Measurements from ENCODE around the gene OR4E1.
"Not testable (repeated sequence)": the region's sequence is repeated elsewhere in the genome, so short reads cannot be mapped to it uniquely, and the experiment has no call there.

Gene OR4E1

GRCh38 chr14:21634840-21635239, 38.8 kb downstream of the OR4E1 start, which contains the start of gene OR10G2:
TSS of gene OR10G2 (minus strand) at chr14:21634940. CDS start at chr14:21634842, 98 bp downstream.
- Mint-ChIP-seq H3K27ac (no peak within 1 kb of the TSS), H3K4me1 (ENCODE audit: low read depth in 2 of 2) (no peaks in the 10 kb centered on the region), H3K27me3 (peaks cover 27 to 29% of the 10 kb centered on the region in 2 donors), H3K36me3 (ENCODE audit: insufficient read depth) (no peaks in the 10 kb centered on the region), H3K9me3 (no peaks in the 10 kb centered on the region), H3K4me3 (no peak within 1 kb of the TSS)
- DNase-seq: no peak
- ATAC-seq (replicated peaks): no peak

GRCh38 chr14:21631084-21631483, 42.5 kb downstream of the OR4E1 start:
- H3K9me3 Mint-ChIP-seq: no peaks in the 10 kb centered on the region
- ATAC-seq (replicated peaks): no peak
- no peaks in the 10 kb centered on the region for H3K36me3 Mint-ChIP-seq (ENCODE audit: insufficient read depth)
- peaks cover 40 to 43% of the 10 kb centered on the region in 2 donors for H3K27me3 Mint-ChIP-seq
- no peaks in the 10 kb centered on the region for H3K4me1 Mint-ChIP-seq (ENCODE audit: low read depth in 2 of 2)
- H3K4me3 Mint-ChIP-seq: no peak overlapping the region
- H3K27ac Mint-ChIP-seq: no peak overlapping the region
- no peak for DNase-seq

GRCh38 chr14:21630503-21630902, 43.1 kb downstream of the OR4E1 start:
- not testable (repeated sequence) for H3K9me3 Mint-ChIP-seq; H3K4me1 Mint-ChIP-seq (ENCODE audit: low read depth in 2 of 2); ATAC-seq (replicated peaks); H3K36me3 Mint-ChIP-seq (ENCODE audit: insufficient read depth); H3K4me3 Mint-ChIP-seq; H3K27ac Mint-ChIP-seq; DNase-seq
- H3K27me3 Mint-ChIP-seq: peaks cover 42 to 47% of the 10 kb centered on the region in 2 donors

GRCh38 chr14:21626491-21627230, 47.0 kb downstream of the OR4E1 start:
- Mint-ChIP-seq H3K4me1 (ENCODE audit: low read depth in 2 of 2) (no peaks in the 10 kb centered on the region), H3K27me3 (peaks cover 50 to 51% of the 10 kb centered on the region in 2 donors), H3K4me3 (no peak overlapping the region), H3K27ac (no peak overlapping the region), H3K36me3 (ENCODE audit: insufficient read depth) (no peaks in the 10 kb centered on the region), H3K9me3 (no peaks in the 10 kb centered on the region)
- DNase-seq: no peak
- no peak for ATAC-seq (replicated peaks)
